OCI-LY7 (cell line): ENCODE measurements around the gene STK33. TPM values are rescaled to one million over a fixed set of nuclear protein-coding genes. Genes with fewer than 3 reads are reported as not detected.

Experiments
- BruUV-seq: library from RNA; stranded (reverse); fragments of 400-500 nt; replicated peaks from 2 replicates; lab custom pipeline; 2021; lab: Mats Ljungman, UMichigan
- CTCF ChIA-PET: fragments of 300-600 bp; sonication (Branson Sonifier 250); formaldehyde crosslinking; loops from one replicate; lab custom pipeline; 2022; ENCODE audit warnings: antibody characterized with exemption; ENCODE audit not compliant: unreplicated experiment; lab: Charles Lee
- POLR2A ChIA-PET: fragments of 300-600 bp; sonication (Branson Sonifier 250); formaldehyde crosslinking; loops from one replicate; lab custom pipeline; 2022; ENCODE audit warnings: antibody characterized with exemption; lab: Charles Lee
- DNase-seq: peaks from one replicate; pipeline ENCODE4 v3.0.0-alpha.2; 2015; ENCODE audit warnings: low spot score
- H2AFZ ChIP-seq: fragments of 200-600 bp; sonication (generic), shearing (Covaris generic); 2 replicates; pipeline ENCODE4 v1.6.1; 2014; ENCODE audit warnings: mild to moderate bottlenecking, antibody characterized with exemption, low read length, moderate library complexity
- H3K27ac ChIP-seq: fragments of 200-600 bp; sonication (generic); 2 replicates; pipeline ENCODE4 v1.5.1; 2014; ENCODE audit warnings: mixed run types, low read depth, mild to moderate bottlenecking, moderate library complexity, low read length, inconsistent platforms; ENCODE audit not compliant: poor library complexity, severe bottlenecking
- H3K36me3 ChIP-seq: fragments of 200-600 bp; sonication (generic); 2 replicates; pipeline ENCODE4 v1.6.1; 2014; ENCODE audit warnings: mild to moderate bottlenecking, antibody characterized with exemption, low read length, moderate library complexity, mixed read lengths; ENCODE audit not compliant: insufficient read depth
- H3K4me1 ChIP-seq: fragments of 200-600 bp; sonication (generic); 2 replicates; pipeline ENCODE4 v1.5.1; 2014; ENCODE audit warnings: mild to moderate bottlenecking, low read length; ENCODE audit not compliant: insufficient read depth, poor library complexity, severe bottlenecking
- H3K4me2 ChIP-seq: fragments of 200-600 bp; sonication (generic); 2 replicates; pipeline ENCODE4 v1.6.1; 2014; ENCODE audit warnings: mild to moderate bottlenecking, low read length
- H3K4me3 ChIP-seq: fragments of 200-600 bp; sonication (generic); 2 replicates; pipeline ENCODE4 v1.5.1; 2014; ENCODE audit warnings: mild to moderate bottlenecking, low read depth, low read length; ENCODE audit not compliant: poor library complexity, severe bottlenecking
- H3K79me2 ChIP-seq: fragments of 200-600 bp; sonication (generic); 2 replicates; pipeline ENCODE4 v1.6.1; 2016; ENCODE audit warnings: low read depth, mild to moderate bottlenecking, low read length, moderate library complexity, mixed read lengths; ENCODE audit not compliant: insufficient read depth
- H3K9me2 ChIP-seq: fragments of 200-600 bp; sonication (generic); 2 replicates; pipeline ENCODE4 v1.6.1; 2016; ENCODE audit warnings: mild to moderate bottlenecking, low read length, mixed read lengths; ENCODE audit not compliant: insufficient read depth
- H3K9me3 ChIP-seq: fragments of 200-600 bp; sonication (generic); 2 replicates; pipeline ENCODE4 v1.6.1; 2014; ENCODE audit warnings: mild to moderate bottlenecking, mixed run types, low read length, mixed read lengths
- H4K20me1 ChIP-seq: fragments of 200-600 bp; sonication (generic); 2 replicates; pipeline ENCODE4 v1.6.1; 2014; ENCODE audit warnings: mild to moderate bottlenecking, antibody characterized with exemption, low read length, moderate library complexity, mixed read lengths; ENCODE audit not compliant: insufficient read depth
- CTCF ChIP-seq: fragments of 200-600 bp; sonication (generic); conservative IDR thresholded peaks from 2 replicates; pipeline ENCODE4 v1.5.1; 2014; ENCODE audit warnings: mild to moderate bottlenecking, antibody characterized with exemption, low read length, moderate library complexity, mixed read lengths
- EZH2phosphoT487 ChIP-seq: fragments of 200-600 bp; sonication (generic); IDR thresholded peaks from 2 replicates; pipeline ENCODE4 v1.6.1; 2018; ENCODE audit warnings: low read depth, borderline replicate concordance, mild to moderate bottlenecking, mixed run types, antibody characterized with exemption, low read length, moderate library complexity, mixed read lengths
- intact Hi-C: fragments of 100-400 bp; cut with micrococcal nuclease; formaldehyde crosslinking; loops from one replicate; pipeline ENCODE4 v1.10.0; 2022; ENCODE audit not compliant: unreplicated experiment
- total RNA-seq, 2 experiments: library from RNA; depleted of rRNA in 1 of 2; stranded (reverse); fragments of >200 nt in 1 of 2; shearing (Covaris generic) in 1 of 2; gene quantifications; 2 replicates each; pipeline ENCODE4 v1.2.3, GENCODE V29; 2014 to 2022

STK33 gene
- total RNA-seq, 2 experiments from 2014 or later, result 0.73 TPM; not detected in 1

- ChIA-PET CTCF (no interaction called here), POLR2A (interaction anchor here (0.5 to 1.1 kb wide), 4 partner anchors 21 to 285 kb away, joined by 3 read pairs; partner anchors contain the start of genes RPL27A and TRIM66)
- no peaks in the 10 kb centered on the region for H3K9me2 ChIP-seq
- H3K4me3 ChIP-seq, result no peak overlapping the region
- no peak overlapping the region for H3K4me2 ChIP-seq
- DNase-seq, result no peak
- H3K27ac ChIP-seq, result no peak overlapping the region
- H3K79me2 ChIP-seq, result no peaks in the 10 kb centered on the region
- H2AFZ ChIP-seq, result no peak overlapping the region
- TF ChIP-seq CTCF (no peak), EZH2phosphoT487 (no peak)
- H3K4me1 ChIP-seq, result no peaks in the 10 kb centered on the region
- intact Hi-C loops, result no loop called here
- no TSS peak for BruUV-seq
- peaks cover 54% of the 10 kb centered on the region for H3K36me3 ChIP-seq
- no peaks in the 10 kb centered on the region for H4K20me1 ChIP-seq
- H3K9me3 ChIP-seq, result no peaks in the 10 kb centered on the region
Observed at GRCh38 chr11:8638300-8638699, 44.3 kb upstream of the STK33 start.

- peaks cover 49% of the 10 kb centered on the region for H3K36me3 ChIP-seq
- H3K9me3 ChIP-seq, result no peaks in the 10 kb centered on the region
- H4K20me1 ChIP-seq, result no peaks in the 10 kb centered on the region
- ChIA-PET POLR2A (no interaction called here), CTCF (no interaction called here)
- H3K4me1 ChIP-seq, result no peaks in the 10 kb centered on the region
- no peak for TF ChIP-seq CTCF
- TF ChIP-seq EZH2phosphoT487, result no peak
- intact Hi-C loops, result no loop called here
- no peak for DNase-seq
- no peak overlapping the region for H2AFZ ChIP-seq
- H3K4me3 ChIP-seq, result no peak overlapping the region
- no peak overlapping the region for H3K4me2 ChIP-seq
- no peaks in the 10 kb centered on the region for H3K79me2 ChIP-seq
- no peak overlapping the region for H3K27ac ChIP-seq
- no TSS peak for BruUV-seq
- H3K9me2 ChIP-seq, result no peaks in the 10 kb centered on the region
Observed at GRCh38 chr11:8636127-8636526, 42.1 kb upstream of the STK33 start.

- Histone ChIP-seq H3K9me2 (no peaks in the 10 kb centered on the region), H3K27ac (no peak overlapping the region), H2AFZ (no peak overlapping the region), H3K79me2 (no peaks in the 10 kb centered on the region), H3K36me3 (peaks cover 47% of the 10 kb centered on the region), H4K20me1 (no peaks in the 10 kb centered on the region), H3K4me3 (no peak overlapping the region), H3K9me3 (no peaks in the 10 kb centered on the region), H3K4me2 (no peak overlapping the region), H3K4me1 (no peaks in the 10 kb centered on the region)
- TF ChIP-seq EZH2phosphoT487 (no peak), CTCF (no peak)
- no peak for DNase-seq
- intact Hi-C loops, result no loop called here
- BruUV-seq, result no TSS peak
- ChIA-PET POLR2A (interaction anchor here (1.1 kb wide), 2 partner anchors 11 to 47 kb away, joined by 3 to 4 read pairs; no protein-coding TSS in a partner anchor), CTCF (no interaction called here)
Observed at GRCh38 chr11:8634498-8634897, 40.5 kb upstream of the STK33 start.
